Endothelial cell of umbilical vein (primary cell): Measurements from ENCODE around the gene L3MBTL2.

Source experiments
- EZH2 ChIP-seq: IDR thresholded peaks from 2 replicates; pipeline ENCODE4 v1.6.1; 2012; ENCODE audit warnings: borderline replicate concordance, low read depth, mild to moderate bottlenecking, moderate library complexity, low read length, inconsistent platforms; ENCODE audit not compliant: severe bottlenecking
- JUN ChIP-seq: IDR thresholded peaks from 2 replicates; pipeline ENCODE4 v1.6.1; 2011; ENCODE audit warnings: borderline replicate concordance, low read depth; ENCODE audit not compliant: insufficient read length, insufficient read depth
- POLR2A ChIP-seq: IDR thresholded peaks from 2 replicates; pipeline ENCODE4 v1.6.1; 2012; ENCODE audit warnings: low read depth, mild to moderate bottlenecking, control low read depth, low read length
- TF ChIP-seq, protein P1 (sequence below), 2 donors: IDR thresholded peaks; 1 replicate in 1 of 2; 2 replicates in 1 of 2; pipeline ENCODE4 v1.5.1; 2011; ENCODE audit warnings: low read length in 2 of 2, mild to moderate bottlenecking in 2 of 2, moderate library complexity in 2 of 2, control low read depth in 1 of 2, inconsistent platforms in 1 of 2, low read depth in 1 of 2; ENCODE audit not compliant: insufficient read depth in 1 of 2; ENCODE audit errors: extremely low read depth in 1 of 2

DNA sequence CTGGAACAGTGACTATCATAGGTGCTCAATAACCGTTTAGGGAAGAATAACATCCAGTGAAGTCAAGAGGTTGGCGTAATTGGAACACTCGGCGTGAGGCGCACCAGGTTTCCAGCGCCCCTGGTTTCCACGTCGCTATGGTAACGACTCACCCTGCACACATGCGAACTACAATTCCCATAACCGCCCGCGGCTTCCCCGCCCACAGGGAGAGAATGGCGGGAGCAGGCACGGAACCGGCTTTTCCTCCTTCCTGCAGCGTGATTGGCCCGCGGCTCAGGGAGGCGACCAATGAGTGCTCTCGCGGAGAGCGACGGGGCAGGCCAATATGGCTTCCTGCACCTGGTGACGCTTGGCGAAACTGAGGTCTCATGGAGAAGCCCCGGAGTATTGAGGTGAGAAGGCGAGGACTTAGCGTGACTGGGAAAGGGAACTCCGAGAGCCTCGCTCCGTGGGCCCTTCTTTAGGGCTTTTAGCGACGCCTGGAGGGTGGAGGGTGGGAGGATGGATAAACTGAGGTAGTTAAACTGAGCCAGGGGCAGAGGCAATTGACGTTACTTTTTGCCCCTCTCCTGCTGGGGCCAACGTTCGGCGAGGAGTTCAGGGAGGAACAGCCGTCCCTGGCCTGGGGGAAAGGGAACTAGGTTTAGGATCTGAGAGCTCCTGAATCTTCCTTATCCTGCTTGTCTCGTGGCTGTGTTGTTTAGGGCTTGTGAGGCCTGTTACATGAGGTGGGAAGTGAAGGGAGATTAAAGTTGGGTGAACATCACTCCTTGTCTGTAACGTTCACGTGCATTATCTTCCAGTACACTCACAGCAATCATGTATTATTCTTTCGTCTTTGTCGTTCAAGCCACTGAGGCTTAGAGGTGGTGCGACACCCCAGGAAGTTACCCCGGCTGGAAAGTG, at the start of gene L3MBTL2:
- TF ChIP-seq, protein P1, sequence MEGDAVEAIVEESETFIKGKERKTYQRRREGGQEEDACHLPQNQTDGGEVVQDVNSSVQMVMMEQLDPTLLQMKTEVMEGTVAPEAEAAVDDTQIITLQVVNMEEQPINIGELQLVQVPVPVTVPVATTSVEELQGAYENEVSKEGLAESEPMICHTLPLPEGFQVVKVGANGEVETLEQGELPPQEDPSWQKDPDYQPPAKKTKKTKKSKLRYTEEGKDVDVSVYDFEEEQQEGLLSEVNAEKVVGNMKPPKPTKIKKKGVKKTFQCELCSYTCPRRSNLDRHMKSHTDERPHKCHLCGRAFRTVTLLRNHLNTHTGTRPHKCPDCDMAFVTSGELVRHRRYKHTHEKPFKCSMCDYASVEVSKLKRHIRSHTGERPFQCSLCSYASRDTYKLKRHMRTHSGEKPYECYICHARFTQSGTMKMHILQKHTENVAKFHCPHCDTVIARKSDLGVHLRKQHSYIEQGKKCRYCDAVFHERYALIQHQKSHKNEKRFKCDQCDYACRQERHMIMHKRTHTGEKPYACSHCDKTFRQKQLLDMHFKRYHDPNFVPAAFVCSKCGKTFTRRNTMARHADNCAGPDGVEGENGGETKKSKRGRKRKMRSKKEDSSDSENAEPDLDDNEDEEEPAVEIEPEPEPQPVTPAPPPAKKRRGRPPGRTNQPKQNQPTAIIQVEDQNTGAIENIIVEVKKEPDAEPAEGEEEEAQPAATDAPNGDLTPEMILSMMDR (IDR thresholded peaks at IDR 0.05; ENCODE audit: extremely low read depth in 1 of 2, insufficient read depth in 1 of 2, low read depth in 1 of 2, low read length in 2 of 2): no peak
- TF ChIP-seq POLR2A (peak; percentile 75), JUN (no peak), EZH2 (no peak)
